CD4-positive, alpha-beta T cell (primary cell): ENCODE results near the gene ACOX3. TPM values are rescaled to one million over a fixed set of nuclear protein-coding genes. Genes with fewer than 3 reads are reported as not detected.

Experiments used
- ATAC-seq: fragments of 200-7000 bp; cut with Tn5 transposase; one replicate; pipeline ENCODE4 v1.10.0; 2022; ENCODE audit warnings: mild to moderate bottlenecking; ENCODE audit not compliant: poor library complexity
- CTCF ChIA-PET: fragments of 350-600 bp; sonication (Branson Sonifier 250); formaldehyde crosslinking; loops from one replicate; lab custom pipeline; 2021; ENCODE audit warnings: antibody characterized with exemption, inconsistent platforms; lab: Charles Lee
- POLR2A ChIA-PET: fragments of 350-600 bp; sonication (Branson Sonifier 250); formaldehyde crosslinking; loops from one replicate; lab custom pipeline; 2021; ENCODE audit warnings: antibody characterized with exemption, inconsistent platforms; lab: Charles Lee
- DNase-seq, 14 experiments: peaks; one replicate each; pipeline ENCODE4 v3.0.0-alpha.2; 2013 to 2020; ENCODE audit warnings: mixed read lengths in 2 of 14
- H3K27ac ChIP-seq, 2 donors: one replicate each; pipeline versions ENCODE4 v1.5.1 to v1.7.0; 2013; ENCODE audit warnings: low read length in 2 of 2, low read depth in 1 of 2, mild to moderate bottlenecking in 1 of 2
- H3K27me3 ChIP-seq, 2 experiments: 1 replicate in 1 of 2; 2 replicates in 1 of 2; pipeline versions ENCODE4 v1.6.1 to v1.7.0; 2013; ENCODE audit warnings: low read length in 2 of 2, control low read depth in 1 of 2, mild to moderate bottlenecking in 1 of 2, moderate library complexity in 1 of 2; ENCODE audit not compliant: insufficient read depth in 2 of 2, control insufficient read depth in 1 of 2
- H3K36me3 ChIP-seq: one replicate; pipeline ENCODE4 v1.6.1; 2013; ENCODE audit warnings: low read length, control low read depth; ENCODE audit not compliant: insufficient read depth
- H3K4me1 ChIP-seq: one replicate; pipeline ENCODE4 v1.6.1; 2013; ENCODE audit warnings: low read length, control low read depth; ENCODE audit not compliant: insufficient read depth
- H3K4me3 ChIP-seq: one replicate; pipeline ENCODE4 v1.5.1; 2013; ENCODE audit warnings: mild to moderate bottlenecking, low read length, moderate library complexity
- H3K9me3 ChIP-seq, 2 experiments: 1 replicate in 1 of 2; 2 replicates in 1 of 2; pipeline versions ENCODE4 v1.6.1 to v1.7.0; 2013; ENCODE audit warnings: low read length in 2 of 2, mild to moderate bottlenecking in 2 of 2, control low read depth in 1 of 2, moderate library complexity in 1 of 2; ENCODE audit not compliant: control insufficient read depth in 1 of 2, insufficient read depth in 1 of 2
- H3K27ac Mint-ChIP-seq: one replicate; pipeline ENCODE4 v1.8.0; 2020; ENCODE audit warnings: mixed read lengths
- H3K27me3 Mint-ChIP-seq: one replicate; pipeline ENCODE4 v1.8.0; 2021; ENCODE audit warnings: mixed read lengths
- H3K36me3 Mint-ChIP-seq: one replicate; pipeline ENCODE4 v1.8.0; 2021; ENCODE audit warnings: low read depth, mixed read lengths
- H3K4me1 Mint-ChIP-seq: one replicate; pipeline ENCODE4 v1.8.0; 2021; ENCODE audit warnings: low read depth, mixed read lengths
- H3K4me3 Mint-ChIP-seq: one replicate; pipeline ENCODE4 v1.8.0; 2020; ENCODE audit warnings: mild to moderate bottlenecking, mixed read lengths
- H3K9me3 Mint-ChIP-seq: one replicate; pipeline ENCODE4 v1.8.0; 2020; ENCODE audit warnings: mixed read lengths
- CTCF ChIP-seq: fragments of 200-600 bp; IDR thresholded peaks from one replicate; pipeline ENCODE4 v1.8.0; 2022; ENCODE audit warnings: antibody characterized with exemption, mild to moderate bottlenecking
- intact Hi-C, 2 experiments: fragments of 100-400 bp; cut with DNase I in 1 of 2; cut with micrococcal nuclease in 1 of 2; formaldehyde crosslinking; loops; one replicate each; pipeline versions ENCODE4 v1.15.1 to v1.9.0; 2023 to 2025; cut with DNase I, micrococcal nuclease
- total RNA-seq, 174 experiments: library from RNA in 2 of 174; stranded (reverse) in 2 of 174; gene quantifications; one replicate each; pipeline ENCODE4 v1.2.3 and lab custom pipeline; 2021 to 2026

The ACOX3 gene
- total RNA-seq, 2 experiments from 2014 or later: 4.9 to 6.1 TPM

GRCh38 chr4:8355306-8355705 is 85.2 kb downstream of the ACOX3 start:
- no peak overlapping the region for H3K27ac Mint-ChIP-seq

GRCh38 chr4:8353912-8354453 is 86.5 kb downstream of the ACOX3 start:
- Mint-ChIP-seq H3K27ac (no peak overlapping the region), H3K9me3 (no peaks in the 10 kb centered on the region), H3K36me3 (no peaks in the 10 kb centered on the region), H3K27me3 (no peaks in the 10 kb centered on the region), H3K4me1 (no peaks in the 10 kb centered on the region), H3K4me3 (no peak overlapping the region)
- ChIA-PET POLR2A (no interaction called here), CTCF (no interaction called here)
- no peak for ATAC-seq
- intact Hi-C loops: no loop called here
- Histone ChIP-seq H3K36me3 (no peaks in the 10 kb centered on the region), H3K27me3 (peaks cover 0 to 6% of the 10 kb centered on the region in 2 experiments), H3K9me3 (peaks cover 0 to 6% of the 10 kb centered on the region in 2 experiments), H3K4me1 (no peaks in the 10 kb centered on the region), H3K4me3 (no peak overlapping the region), H3K27ac (no peak overlapping the region)
- DNase-seq: peak in 1 of 14 experiments; percentile 14
- TF ChIP-seq CTCF: no peak

More at GRCh38 chr4:8355306-8355705, 85.2 kb downstream of the ACOX3 start:
- intact Hi-C loops: no loop called here
- H3K27ac ChIP-seq: no peak overlapping the region
- no peaks in the 10 kb centered on the region for H3K9me3 Mint-ChIP-seq
- H3K4me1 ChIP-seq: no peaks in the 10 kb centered on the region
- peaks cover 0 to 6% of the 10 kb centered on the region in 2 experiments for H3K9me3 ChIP-seq
- CTCF ChIA-PET: no interaction called here
- no peaks in the 10 kb centered on the region for H3K4me1 Mint-ChIP-seq
- POLR2A ChIA-PET: no interaction called here
- no peak for DNase-seq
- no peaks in the 10 kb centered on the region for H3K36me3 Mint-ChIP-seq
- ATAC-seq: no peak
- no peak overlapping the region for H3K4me3 Mint-ChIP-seq
- H3K27me3 Mint-ChIP-seq: no peaks in the 10 kb centered on the region
- no peak for TF ChIP-seq CTCF
- no peak overlapping the region for H3K4me3 ChIP-seq
- no peaks in the 10 kb centered on the region for H3K36me3 ChIP-seq
- peaks cover 0 to 6% of the 10 kb centered on the region in 2 experiments for H3K27me3 ChIP-seq

- no peaks in the 10 kb centered on the region for H3K36me3 Mint-ChIP-seq
- DNase-seq: peak in 1 of 14 experiments; percentile 15
- Histone ChIP-seq H3K27ac (no peak overlapping the region), H3K36me3 (no peaks in the 10 kb centered on the region), H3K4me3 (no peak overlapping the region), H3K4me1 (no peaks in the 10 kb centered on the region), H3K27me3 (peaks cover 0 to 6% of the 10 kb centered on the region in 2 experiments), H3K9me3 (peaks cover 0 to 6% of the 10 kb centered on the region in 2 experiments)
- no peak overlapping the region for H3K4me3 Mint-ChIP-seq
- no peaks in the 10 kb centered on the region for H3K4me1 Mint-ChIP-seq
- intact Hi-C loops: no loop called here
- H3K27me3 Mint-ChIP-seq: no peaks in the 10 kb centered on the region
- no peak for ATAC-seq
- ChIA-PET CTCF (no interaction called here), POLR2A (no interaction called here)
- no peak for TF ChIP-seq CTCF
- H3K9me3 Mint-ChIP-seq: no peaks in the 10 kb centered on the region
- H3K27ac Mint-ChIP-seq: no peak overlapping the region
These were observed 87.3 kb downstream of the ACOX3 start for GRCh38 chr4:8353158-8353669.
